Measurements from ENCODE around the gene CORO2B. TPM values are rescaled to one million over a fixed set of nuclear protein-coding genes. Genes with fewer than 3 reads are reported as not detected.

Gene CORO2B
- polyA plus RNA-seq, 1 of the 3 experiments (the other 2 are of a cell fraction): 3.6 TPM

DNA sequence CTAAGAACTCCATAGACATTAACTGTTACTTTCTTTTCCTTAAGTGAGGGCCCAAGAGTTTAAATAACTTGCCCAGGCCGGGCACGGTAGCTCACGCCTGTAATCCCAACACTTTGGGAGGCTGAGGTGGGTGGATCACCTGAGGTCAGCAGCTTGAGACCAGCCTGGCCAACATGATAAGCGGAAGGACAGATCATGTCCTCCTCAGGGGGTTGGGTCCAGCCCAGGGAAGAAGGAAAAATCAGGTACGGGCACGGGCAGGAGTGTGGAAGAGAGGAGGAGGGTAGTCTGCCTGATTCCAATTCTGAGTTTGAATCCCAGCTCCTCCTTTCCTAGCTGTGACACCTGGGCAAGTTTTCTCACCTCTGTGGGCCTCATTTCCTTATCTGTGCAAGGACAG lies 123.1 kb downstream of the CORO2B start:
- CTCF ChIA-PET: interaction anchor here (1.5 kb wide), 1 partner anchor 28 kb away, joined by 4 read pairs; no protein-coding TSS in a partner anchor
- no peak overlapping the region for H3K9ac ChIP-seq
- no peaks in the 10 kb centered on the region for H3K27me3 ChIP-seq (ENCODE audit: insufficient read depth)
- H3F3A ChIP-seq (replicated peaks; ENCODE audit: insufficient read depth): no peaks in the 10 kb centered on the region
- H3K27ac ChIP-seq (ENCODE audit: low read depth in 2 of 2, low read length in 1 of 2): no peak overlapping the region
- TF ChIP-seq RXRA (IDR thresholded peaks at IDR 0.05; ENCODE audit: borderline replicate concordance, low read depth): no peak
- no peak for TF ChIP-seq TCF12 (IDR thresholded peaks at IDR 0.05)
- TF ChIP-seq MEF2A (IDR thresholded peaks at IDR 0.05; ENCODE audit: borderline replicate concordance, low read depth): no peak
- TF ChIP-seq, protein P1, sequence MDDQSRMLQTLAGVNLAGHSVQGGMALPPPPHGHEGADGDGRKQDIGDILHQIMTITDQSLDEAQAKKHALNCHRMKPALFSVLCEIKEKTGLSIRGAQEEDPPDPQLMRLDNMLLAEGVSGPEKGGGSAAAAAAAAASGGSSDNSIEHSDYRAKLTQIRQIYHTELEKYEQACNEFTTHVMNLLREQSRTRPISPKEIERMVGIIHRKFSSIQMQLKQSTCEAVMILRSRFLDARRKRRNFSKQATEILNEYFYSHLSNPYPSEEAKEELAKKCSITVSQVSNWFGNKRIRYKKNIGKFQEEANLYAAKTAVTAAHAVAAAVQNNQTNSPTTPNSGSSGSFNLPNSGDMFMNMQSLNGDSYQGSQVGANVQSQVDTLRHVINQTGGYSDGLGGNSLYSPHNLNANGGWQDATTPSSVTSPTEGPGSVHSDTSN (IDR thresholded peaks at IDR 0.05): no peak
- TF ChIP-seq EP300 (IDR thresholded peaks at IDR 0.05; ENCODE audit: borderline replicate concordance in 1 of 2, low read depth in 1 of 2, low read length in 1 of 2): no peak
- TF ChIP-seq, protein P2, sequence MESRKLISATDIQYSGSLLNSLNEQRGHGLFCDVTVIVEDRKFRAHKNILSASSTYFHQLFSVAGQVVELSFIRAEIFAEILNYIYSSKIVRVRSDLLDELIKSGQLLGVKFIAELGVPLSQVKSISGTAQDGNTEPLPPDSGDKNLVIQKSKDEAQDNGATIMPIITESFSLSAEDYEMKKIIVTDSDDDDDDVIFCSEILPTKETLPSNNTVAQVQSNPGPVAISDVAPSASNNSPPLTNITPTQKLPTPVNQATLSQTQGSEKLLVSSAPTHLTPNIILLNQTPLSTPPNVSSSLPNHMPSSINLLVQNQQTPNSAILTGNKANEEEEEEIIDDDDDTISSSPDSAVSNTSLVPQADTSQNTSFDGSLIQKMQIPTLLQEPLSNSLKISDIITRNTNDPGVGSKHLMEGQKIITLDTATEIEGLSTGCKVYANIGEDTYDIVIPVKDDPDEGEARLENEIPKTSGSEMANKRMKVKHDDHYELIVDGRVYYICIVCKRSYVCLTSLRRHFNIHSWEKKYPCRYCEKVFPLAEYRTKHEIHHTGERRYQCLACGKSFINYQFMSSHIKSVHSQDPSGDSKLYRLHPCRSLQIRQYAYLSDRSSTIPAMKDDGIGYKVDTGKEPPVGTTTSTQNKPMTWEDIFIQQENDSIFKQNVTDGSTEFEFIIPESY (IDR thresholded peaks at IDR 0.05; ENCODE audit: borderline replicate concordance, low read depth): no peak
- peaks cover 0 to 11% of the 10 kb centered on the region in 2 experiments; a peak in 2 of 4 replicates for H3K4me1 ChIP-seq (ENCODE audit: control insufficient read depth in 1 of 2, insufficient read depth in 2 of 2, low read depth in 1 of 2, low read length in 1 of 2)
- DNase-seq: no peak
- H3K4me3 ChIP-seq (ENCODE audit: low read depth in 2 of 2, low read length in 1 of 2): no peak overlapping the region
- H3K4me2 ChIP-seq: no peak overlapping the region
- no peaks in the 10 kb centered on the region for H3K9me2 ChIP-seq
- WGBS (ENCODE audit: low lambda C conversion rate): 94% methylated on average over 6 of the region's 6 CpGs
- H3K36me3 ChIP-seq (replicated peaks in 1 of 2; ENCODE audit: control insufficient read depth in 1 of 2, insufficient read depth in 2 of 2, low read length in 1 of 2): no peaks in the 10 kb centered on the region
- no peaks in the 10 kb centered on the region for H3K9me3 ChIP-seq
- H2AFZ ChIP-seq (ENCODE audit: low read depth): no peak overlapping the region
- POLR2A ChIA-PET: interaction anchor here (0.6 kb wide), 1 partner anchor 477 kb away, joined by 3 read pairs; no protein-coding TSS in a partner anchor
- H4K20me1 ChIP-seq (ENCODE audit: insufficient read depth): no peaks in the 10 kb centered on the region
- no peaks in the 10 kb centered on the region for H3K79me2 ChIP-seq (ENCODE audit: insufficient read depth)

DNA sequence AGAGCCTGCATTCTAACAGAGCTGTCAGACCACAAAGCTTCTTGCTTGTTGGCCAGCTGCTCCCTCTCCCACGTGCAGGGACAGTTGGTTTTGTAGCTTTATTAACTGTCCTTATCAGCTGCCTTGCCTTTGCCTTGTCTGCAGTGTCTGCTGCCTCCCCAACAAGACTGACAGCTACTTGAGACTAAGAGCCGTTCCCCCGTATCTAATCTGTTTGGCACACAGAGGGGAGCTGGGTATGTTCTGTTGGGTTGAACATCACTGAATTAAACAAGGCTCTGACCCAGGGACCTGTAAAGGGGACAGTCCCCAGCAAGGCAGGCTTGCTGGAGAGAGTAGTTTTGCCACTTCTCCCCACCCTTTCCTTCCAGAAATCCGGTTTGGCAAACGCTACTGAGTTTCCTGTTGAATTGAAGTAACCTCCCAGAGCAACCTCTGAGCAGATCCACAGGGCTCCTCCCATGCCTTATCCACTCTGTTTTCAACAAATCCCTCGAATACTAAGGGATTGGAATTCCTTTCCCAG lies 125.8 kb downstream of the CORO2B start:
- Histone ChIP-seq H3K9me2 (no peaks in the 10 kb centered on the region), H4K20me1 (ENCODE audit: insufficient read depth) (no peaks in the 10 kb centered on the region), H3K27ac (ENCODE audit: low read depth in 2 of 2, low read length in 1 of 2) (no peak overlapping the region), H3K27me3 (ENCODE audit: insufficient read depth) (no peaks in the 10 kb centered on the region), H3K4me1 (ENCODE audit: control insufficient read depth in 1 of 2, insufficient read depth in 2 of 2, low read depth in 1 of 2, low read length in 1 of 2) (peaks cover 0 to 14% of the 10 kb centered on the region in 2 experiments; a peak in 2 of 4 replicates), H3K4me3 (ENCODE audit: low read depth in 2 of 2, low read length in 1 of 2) (no peak overlapping the region), H3K36me3 (replicated peaks in 1 of 2; ENCODE audit: control insufficient read depth in 1 of 2, insufficient read depth in 2 of 2, low read length in 1 of 2) (no peaks in the 10 kb centered on the region), H3K9ac (no peak overlapping the region), H3K9me3 (no peaks in the 10 kb centered on the region), H2AFZ (ENCODE audit: low read depth) (no peak overlapping the region), H3K4me2 (no peak overlapping the region), H3K79me2 (ENCODE audit: insufficient read depth) (no peaks in the 10 kb centered on the region), H3F3A (replicated peaks; ENCODE audit: insufficient read depth) (no peaks in the 10 kb centered on the region)
- POLR2A ChIA-PET: no interaction called here
- CTCF ChIA-PET: interaction anchor here (0.6 to 3.3 kb wide), 4 partner anchors 31 to 310 kb away, joined by 3 to 9 read pairs (median 4); no protein-coding TSS in a partner anchor
- DNase-seq: no peak
- TF ChIP-seq RXRA (IDR thresholded peaks at IDR 0.05; ENCODE audit: borderline replicate concordance, low read depth) (no peak), MEF2A (IDR thresholded peaks at IDR 0.05; ENCODE audit: borderline replicate concordance, low read depth) (no peak), MXI1 (IDR thresholded peaks at IDR 0.05; ENCODE audit: low read depth, low read length) (no peak), SIN3A (IDR thresholded peaks at IDR 0.05; ENCODE audit: borderline replicate concordance, low read depth, low read length) (no peak), JUND (IDR thresholded peaks at IDR 0.05) (no peak), YY1 (IDR thresholded peaks at IDR 0.05; ENCODE audit: low read depth) (no peak), RFX5 (IDR thresholded peaks at IDR 0.05; ENCODE audit: low read length) (no peak), GATA2 (CRISPR knock-in tag; IDR thresholded peaks at IDR 0.05) (no peak), TEAD4 (IDR thresholded peaks at IDR 0.05; ENCODE audit: borderline replicate concordance, insufficient read depth) (no peak), EP300 (IDR thresholded peaks at IDR 0.05; ENCODE audit: borderline replicate concordance in 1 of 2, low read depth in 1 of 2, low read length in 1 of 2) (no peak), RAD21 (IDR thresholded peaks at IDR 0.05; ENCODE audit: low read length) (no peak), TCF12 (IDR thresholded peaks at IDR 0.05) (no peak), TAF1 (IDR thresholded peaks at IDR 0.05; ENCODE audit: borderline replicate concordance, low read depth, low read length) (no peak), NFIC (IDR thresholded peaks at IDR 0.05; ENCODE audit: borderline replicate concordance) (no peak), FOSL2 (IDR thresholded peaks at IDR 0.05; ENCODE audit: borderline replicate concordance, low read depth) (no peak), FOXM1 (IDR thresholded peaks at IDR 0.05; ENCODE audit: low read depth) (no peak), NRF1 (IDR thresholded peaks at IDR 0.05; ENCODE audit: low read depth, low read length) (no peak)
- TF ChIP-seq, protein P2 (IDR thresholded peaks at IDR 0.05; ENCODE audit: borderline replicate concordance, low read depth): no peak
- TF ChIP-seq, protein P3, sequence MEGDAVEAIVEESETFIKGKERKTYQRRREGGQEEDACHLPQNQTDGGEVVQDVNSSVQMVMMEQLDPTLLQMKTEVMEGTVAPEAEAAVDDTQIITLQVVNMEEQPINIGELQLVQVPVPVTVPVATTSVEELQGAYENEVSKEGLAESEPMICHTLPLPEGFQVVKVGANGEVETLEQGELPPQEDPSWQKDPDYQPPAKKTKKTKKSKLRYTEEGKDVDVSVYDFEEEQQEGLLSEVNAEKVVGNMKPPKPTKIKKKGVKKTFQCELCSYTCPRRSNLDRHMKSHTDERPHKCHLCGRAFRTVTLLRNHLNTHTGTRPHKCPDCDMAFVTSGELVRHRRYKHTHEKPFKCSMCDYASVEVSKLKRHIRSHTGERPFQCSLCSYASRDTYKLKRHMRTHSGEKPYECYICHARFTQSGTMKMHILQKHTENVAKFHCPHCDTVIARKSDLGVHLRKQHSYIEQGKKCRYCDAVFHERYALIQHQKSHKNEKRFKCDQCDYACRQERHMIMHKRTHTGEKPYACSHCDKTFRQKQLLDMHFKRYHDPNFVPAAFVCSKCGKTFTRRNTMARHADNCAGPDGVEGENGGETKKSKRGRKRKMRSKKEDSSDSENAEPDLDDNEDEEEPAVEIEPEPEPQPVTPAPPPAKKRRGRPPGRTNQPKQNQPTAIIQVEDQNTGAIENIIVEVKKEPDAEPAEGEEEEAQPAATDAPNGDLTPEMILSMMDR (IDR thresholded peaks at IDR 0.05): no peak
- WGBS (ENCODE audit: low lambda C conversion rate): 44% methylated on average over 4 of the region's 6 CpGs
